ENCODE data around the gene APBB1.
"Not testable (repeated sequence)": the region's sequence is repeated elsewhere in the genome, so short reads cannot be mapped to it uniquely, and the experiment has no call there.

Gene APBB1

DNA sequence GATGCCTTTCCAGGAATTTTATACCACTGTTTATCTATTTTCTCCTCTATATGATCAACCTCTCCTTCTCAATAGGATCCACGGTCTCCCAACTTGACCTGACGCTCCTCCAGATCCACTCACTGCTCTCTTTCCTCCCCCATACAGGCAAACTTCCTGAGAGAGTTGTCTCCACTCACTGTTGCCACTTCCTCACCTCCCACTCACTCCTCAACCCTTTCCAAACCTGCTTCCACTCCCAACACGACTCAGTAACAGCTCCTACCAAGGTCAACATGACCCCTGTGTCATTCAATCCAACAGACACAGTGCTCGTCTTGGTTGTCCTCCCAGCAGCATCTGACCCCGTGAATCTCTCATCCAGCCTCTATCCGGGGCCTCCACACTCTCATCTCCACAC is 3.1 kb downstream of the APBB1 start:
- no peak for DNase-seq

DNA sequence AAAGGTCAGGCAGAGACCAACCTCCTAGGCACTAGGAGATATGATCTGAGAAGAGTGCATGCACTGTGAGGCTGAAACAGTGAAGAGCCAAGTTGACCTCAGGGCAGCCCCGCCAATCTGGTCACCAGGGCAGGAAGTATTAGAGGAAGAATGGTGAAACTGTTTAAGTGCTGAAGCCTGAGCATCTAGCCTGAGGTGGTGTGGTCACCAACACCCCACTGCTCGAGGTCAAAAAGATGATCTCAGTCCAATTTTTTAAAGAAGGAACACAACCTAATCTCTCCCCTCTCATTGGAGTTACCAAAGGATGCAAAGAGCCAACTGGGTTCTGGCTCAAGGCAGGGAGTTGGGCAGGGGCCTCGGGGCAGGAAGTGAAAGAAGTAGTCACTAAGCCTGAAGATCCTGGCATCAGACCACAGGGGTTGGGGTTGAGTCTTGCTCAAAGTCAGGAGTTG is 4.0 kb downstream of the APBB1 start:
- peak; percentile 56 for DNase-seq

DNA sequence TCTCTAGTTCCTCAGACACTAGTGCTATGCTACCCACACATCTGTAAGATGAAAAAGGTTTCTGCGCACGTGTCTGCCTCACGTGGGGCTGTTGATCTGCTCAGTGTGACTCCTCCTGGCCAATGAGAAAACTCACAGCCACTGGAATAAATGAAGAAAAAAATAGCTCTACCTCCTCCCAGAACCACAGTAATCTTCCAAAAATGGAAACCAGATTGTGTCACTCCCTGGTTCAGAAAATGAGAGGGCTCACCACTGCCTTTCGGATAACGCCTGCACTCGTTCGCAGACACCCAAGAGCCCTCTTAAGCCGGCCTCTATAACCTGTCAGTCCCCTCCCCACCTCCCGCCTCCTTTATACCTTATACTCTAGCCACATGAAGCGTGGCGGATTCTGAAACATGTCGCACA is 5.1 kb downstream of the APBB1 start:
- DNase-seq: peak; percentile 82

DNA sequence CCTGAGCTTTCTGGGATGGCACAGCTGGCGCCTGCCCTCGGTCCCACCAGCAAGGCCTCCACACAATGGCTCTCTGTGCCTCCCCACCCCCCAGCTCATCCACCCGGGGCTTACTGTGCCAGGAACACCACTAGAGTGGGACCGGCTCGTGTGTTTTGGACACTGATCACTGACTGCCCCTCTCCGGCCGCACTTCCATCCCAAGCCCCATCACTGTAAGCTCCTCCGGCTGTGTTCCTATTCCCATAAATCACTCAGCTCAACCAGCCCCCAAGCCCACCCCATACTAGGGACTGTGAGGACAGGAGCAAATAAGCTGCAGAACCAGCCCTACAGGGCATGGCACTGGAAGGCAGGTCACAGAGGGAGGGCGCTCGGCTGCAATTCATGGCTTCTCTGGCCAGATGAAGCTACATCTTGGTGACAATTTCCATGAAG is 7.3 kb downstream of the APBB1 start:
- no peak for DNase-seq

DNA sequence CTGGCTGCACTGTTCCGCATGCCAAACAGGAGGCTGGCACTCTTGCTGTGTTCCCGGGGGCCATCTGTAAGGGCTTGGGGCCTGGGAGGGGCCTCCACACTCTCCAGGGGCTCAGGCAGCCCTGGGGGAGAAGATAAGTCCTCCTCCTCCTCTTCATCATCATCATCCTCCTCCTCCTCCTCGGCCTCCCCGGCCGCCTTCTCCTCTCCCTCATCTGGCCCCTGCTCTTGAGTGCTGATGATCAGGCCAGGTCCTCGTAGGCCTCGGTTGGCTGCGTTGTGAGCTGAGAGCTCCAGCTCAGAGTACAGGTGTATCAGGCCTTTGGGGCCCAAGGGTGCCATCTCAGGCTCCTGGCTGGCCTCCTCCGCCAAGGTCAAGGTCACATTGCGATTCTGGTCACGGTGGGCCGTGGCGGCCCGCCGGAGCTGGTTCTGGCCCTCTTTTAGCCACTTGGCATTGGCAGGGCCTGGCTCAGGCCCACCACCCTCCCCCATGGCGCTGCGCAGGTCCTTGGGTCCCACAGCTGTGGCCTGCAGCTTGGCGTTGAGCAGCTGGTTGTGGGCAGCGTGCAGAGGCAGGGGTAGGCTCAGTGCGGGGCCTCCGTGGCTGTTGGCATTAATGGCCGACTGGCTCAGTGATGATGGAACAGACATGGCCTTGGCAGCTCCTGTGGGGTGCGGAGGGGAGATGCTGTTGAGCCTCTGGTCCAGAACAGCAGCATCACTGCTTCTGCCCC is 8.0 kb downstream of the APBB1 start:
- DNase-seq: no peak

DNA sequence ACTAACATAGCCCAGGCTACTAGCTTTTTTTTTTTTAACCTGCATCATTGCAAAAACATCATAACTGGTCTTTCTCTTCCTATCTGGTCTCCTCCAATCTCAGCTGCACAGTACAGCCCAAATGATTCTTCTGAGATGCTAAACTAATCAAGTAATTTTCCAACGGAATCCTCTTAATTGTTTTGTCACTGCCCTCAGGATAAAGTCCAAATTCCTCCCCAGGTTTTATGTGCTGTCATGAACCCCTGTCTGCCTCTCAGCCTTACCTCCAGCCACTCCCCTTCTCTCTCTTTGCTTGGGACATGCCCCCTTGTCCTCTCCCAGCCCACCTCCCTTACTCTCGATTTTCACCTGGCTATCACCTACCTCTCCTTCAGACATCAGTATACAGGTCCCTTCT is 12.5 kb downstream of the APBB1 start:
- no peak for DNase-seq

DNA sequence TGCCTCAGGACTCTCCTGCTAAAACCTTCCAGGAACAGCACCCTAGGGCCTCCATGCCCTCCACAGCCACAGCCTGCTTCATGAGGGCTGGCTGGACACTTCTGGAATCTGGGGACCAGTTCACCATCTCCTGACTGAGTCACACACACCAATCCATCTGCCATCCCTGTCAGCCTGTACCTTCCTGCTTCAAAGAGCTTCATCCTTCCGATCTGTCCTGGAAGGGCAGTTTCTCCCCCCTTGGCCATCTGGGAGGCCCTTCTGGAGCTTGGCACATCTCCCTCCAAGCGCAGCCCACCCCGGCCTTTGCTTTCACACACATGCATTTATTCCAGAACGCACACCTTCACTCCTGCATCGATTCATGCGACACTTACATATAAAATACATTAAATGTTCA is 13.0 kb downstream of the APBB1 start:
- DNase-seq: no peak

DNA sequence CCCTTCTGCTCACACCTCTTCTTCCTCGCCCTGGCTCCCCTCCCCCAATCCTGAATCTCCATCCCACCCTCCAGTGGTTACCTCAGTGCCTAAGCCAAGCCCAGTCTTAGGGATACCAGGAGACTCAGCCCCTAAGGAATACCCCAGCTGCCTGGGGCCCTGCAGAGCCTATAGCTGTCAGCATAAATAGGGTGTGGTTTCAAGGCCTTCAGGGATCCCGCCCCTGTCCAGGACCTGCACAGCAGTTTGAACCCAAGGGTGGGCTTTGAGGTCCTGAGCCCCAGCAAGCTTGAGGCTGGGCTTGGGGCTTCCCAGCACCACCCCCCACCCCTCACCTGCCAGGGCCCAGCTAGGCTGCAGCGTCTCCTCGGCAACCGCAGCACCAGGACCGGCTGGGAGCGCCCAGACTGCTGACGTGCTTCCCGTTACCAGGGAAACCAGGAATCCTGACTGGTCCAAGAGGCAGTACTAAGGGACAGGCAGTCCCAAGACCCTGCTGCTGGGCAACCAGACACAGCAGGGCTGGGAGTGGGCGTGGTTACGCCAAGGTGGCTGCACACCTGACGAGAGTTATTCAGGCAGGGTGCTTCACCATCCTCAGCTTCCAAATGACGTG is 13.7 kb downstream of the APBB1 start:
- DNase-seq: no peak

DNA sequence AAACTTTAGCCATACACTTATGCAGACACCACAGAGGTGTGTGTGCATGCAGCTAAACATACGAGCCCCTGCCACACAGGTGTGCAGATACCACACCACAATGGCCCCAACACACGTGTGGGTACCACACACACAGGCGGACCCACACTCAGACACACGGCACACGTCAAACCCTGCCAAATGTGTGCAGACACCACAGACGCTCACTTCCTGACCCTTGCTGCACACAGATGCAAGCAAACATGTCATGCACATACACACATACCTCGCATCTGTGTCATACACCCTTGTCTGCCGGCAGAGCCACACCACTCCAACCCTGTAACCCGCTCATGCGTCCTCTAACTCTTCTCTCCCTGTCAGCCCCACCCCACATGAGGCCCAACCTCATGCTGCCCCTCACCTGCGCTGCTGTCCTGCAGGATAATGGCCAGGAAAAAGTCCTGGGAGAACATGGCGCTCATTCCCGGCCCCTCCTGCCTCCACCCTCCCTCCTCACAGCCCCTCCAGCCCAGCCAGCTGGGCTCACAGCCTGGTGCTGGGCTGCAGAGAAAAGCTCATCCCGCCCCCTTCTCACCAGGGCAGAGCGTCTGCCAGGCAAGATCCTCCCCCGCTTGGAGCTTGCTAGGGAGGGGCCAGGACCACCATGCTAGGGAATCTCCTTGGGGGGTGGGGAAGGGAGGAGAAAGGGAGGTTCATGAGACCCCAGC is 14.4 kb downstream of the APBB1 start:
- DNase-seq: peak; percentile 31

DNA sequence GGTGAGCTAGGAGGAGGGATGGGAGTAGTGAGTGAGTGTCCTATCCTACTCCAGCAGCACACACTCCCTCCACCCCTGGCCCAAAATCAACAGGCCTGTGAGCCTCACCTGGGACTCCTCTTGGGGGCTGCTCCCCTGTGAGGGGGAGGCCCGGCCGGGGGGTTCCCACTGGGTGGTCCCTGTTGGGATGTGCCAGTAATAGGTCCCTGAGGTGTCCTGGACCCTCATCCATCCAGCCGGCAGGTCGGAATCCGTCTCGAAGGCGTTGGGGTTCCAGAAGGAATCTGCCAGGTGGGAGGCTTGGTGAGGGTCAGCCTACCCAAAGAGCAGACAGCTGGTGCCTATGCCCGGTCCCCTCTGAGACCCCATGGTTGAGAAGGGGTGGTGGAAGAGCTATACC is 15.4 kb downstream of the APBB1 start:
- DNase-seq: no peak

DNA sequence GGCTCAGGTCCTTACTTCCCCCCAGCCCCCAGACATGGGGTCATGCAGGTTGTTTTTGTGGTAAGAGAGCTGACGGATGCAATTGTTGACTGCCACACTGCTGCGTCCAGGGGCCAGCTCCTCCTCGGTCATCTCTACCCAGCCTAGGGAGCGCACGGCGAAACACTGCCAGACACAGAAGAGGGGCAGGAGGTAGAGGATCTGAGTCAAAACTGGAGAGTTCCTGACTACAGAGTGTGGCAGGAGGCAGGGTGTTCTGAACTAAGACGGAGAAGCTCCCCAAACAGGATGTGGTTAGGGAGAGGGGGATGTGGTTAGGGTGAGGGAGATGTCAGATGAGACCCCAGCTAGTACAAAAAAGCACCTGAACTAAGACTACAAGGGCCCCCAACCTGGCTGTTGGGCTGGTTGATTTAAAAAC is 16.3 kb downstream of the APBB1 start:
- peak; percentile 74 for DNase-seq

DNA sequence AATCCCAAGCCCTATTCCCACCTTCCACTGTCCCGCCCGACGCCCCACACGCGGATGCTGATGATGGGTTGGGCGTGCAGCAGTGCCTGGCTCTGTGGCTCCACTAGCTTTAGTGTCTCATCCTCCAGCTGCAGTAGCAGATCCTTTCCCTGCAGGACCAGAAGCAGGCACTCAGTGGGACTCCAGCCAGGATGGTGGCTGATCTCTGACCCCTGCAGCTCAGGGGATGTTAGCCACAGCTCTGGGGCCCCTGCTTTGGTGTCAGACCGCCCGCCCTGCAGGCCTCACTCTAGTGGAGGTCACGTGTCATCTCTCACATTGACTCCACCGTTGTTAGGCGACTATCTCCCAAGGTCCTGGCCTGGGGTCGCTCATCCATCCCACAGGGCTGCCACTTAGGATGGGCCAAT is 16.8 kb downstream of the APBB1 start:
- peak; percentile 27 for DNase-seq

DNA sequence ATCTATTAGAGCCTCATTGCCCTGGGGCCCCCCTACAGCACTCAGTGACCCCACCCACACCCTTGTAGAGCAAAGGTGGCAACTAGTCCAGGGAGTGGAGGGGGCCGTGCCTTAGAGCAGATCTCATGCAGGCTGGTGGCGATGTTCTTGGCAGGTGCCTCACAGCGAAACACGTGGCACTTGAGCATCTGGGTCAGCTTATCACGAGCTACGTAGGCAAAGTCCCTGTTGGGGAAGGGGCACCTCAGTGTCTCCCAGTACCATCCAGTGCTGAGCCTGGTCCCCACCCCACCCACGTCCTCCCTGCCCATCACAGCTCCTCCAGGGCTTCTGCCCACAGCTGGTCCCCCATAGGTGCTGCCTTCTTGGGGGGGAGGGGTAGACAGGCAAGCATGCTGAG is 17.4 kb downstream of the APBB1 start:
- no peak for DNase-seq

DNA sequence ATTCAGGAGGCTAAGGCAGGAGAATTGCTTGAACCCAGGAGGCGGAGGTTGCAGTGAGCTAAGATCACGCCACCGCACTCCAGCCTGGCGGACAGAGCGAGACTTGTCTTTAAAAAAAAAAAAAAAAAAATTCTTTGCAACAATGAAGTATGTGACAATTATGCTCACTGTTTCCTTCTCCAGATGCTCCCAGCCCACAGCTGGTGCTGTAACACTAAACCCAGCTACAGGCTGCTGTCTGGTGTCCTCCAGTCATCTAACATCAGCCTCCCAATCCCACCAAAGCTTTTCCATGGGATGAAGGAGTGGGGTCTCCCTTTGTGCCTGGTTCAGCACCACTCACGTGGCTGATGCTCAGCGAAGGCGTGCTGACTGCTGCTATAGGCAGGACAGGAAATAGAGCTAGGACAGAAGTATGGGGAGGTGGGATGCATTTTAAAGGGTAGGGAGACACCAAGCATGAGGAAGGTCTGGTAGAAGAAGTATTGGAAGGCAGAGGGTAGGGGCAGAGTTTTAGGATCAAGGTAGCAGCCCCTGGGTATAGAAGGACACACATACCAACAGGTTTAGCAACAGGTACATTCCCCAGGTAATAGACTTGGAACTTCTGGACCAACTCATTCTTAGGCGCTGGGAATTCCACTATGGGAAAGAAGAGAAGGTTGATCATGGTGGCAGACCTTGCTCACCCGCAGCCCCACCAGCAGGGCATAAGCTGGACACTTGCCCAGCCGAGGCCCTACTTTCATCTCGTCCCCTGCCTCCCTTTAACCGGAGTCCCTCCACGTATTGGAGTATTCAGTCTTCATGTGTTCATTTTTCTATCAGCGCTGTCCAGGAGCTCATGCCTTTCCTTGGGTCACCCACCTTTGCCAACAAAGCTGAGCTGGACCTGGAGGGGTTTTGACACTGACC is 18.2 kb downstream of the APBB1 start:
- no peak for DNase-seq

DNA sequence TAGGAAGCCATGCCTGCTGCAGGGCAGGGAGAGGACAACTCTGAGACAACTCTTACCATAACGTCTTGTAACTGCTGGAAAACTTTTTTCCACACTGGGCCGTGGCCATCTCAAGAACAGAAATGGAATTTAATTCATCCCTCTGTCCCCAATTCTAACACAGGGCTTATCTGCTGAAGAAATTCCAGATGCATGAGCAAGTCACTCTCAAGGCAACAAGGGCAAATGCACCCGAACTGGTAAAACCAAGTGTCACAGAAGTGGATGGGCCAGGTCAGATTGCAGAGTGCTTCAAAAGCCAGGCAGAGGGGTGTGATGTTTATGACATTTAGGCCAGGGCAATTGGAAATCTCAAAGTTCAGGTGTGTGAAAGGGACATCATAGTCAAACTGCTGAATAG is 21.3 kb downstream of the APBB1 start:
- DNase-seq: no peak

DNA sequence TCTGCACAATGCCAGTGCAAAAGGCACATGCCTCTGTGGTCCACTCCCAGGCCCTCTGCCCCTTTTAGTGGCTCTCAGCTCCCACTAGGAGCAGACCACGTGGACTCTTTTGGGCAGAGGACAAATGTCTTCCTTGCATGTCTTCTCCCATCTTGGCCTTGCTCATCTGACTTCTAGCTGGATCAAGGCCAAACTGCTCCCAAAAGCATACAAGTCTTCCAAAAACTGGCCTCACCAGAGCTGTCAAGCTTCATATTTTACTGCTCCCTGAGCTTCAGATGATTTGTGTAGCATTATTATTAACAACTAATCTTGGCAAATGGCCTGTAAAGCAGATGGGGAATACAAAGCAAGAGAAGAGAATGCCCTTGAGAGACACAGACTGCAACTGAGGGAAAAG is 21.7 kb downstream of the APBB1 start:
- DNase-seq: no peak

DNA sequence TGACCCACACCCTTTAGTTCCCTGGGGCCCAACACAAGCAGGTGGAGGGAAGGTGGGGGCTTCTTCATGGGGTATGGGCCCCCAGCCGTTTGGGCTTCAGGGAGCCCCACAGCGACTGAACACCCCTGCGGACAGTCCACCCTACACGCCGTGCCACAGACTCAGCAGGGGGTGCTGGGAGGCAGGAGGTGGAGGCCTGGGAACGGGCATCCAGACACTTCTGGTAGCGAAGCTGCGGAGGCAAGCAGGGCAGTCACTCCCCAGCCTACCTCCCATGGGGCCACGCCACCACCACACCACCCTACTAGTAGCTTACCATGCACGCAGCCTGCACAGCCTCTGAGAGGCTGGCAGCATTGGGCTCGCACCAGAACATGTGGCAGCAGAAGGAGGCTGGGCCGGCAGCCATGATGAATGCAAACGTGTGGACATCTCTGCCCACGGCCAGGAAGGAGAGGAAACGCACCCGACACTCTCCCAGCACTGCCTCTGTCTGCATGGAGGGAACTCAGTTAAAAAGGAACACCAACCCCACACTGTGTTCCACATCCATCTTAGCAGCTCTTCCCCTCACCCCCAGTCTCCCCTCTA is 23.3 kb downstream of the APBB1 start:
- no peak for DNase-seq

DNA sequence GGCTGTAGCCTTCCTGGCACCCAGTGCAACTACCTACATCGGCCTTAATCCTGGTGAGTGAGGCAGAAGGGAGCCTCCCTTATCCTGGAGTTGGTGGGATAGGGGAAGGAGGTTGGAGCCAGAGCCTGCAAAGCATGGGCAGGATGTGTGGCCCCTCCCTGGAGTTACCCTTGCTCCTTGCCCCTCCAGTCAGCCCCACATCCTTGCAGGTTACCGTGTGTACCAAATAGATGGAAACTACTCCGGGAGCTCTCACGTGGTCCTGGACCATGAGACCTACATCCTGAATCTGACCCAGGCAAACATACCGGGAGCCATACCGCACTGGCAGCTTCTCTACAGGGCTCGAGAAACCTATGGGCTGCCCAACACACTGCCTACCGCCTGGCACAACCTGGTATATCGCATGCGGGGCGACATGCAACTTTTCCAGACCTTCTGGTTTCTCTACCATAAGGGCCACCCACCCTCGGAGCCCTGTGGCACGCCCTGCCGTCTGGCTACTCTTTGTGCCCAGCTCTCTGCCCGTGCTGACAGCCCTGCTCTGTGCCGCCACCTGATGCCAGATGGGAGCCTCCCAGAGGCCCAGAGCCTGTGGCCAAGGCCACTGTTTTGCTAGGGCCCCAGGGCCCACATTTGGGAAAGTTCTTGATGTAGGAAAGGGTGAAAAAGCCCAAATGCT is 24.8 kb downstream of the APBB1 start:
- no peak for DNase-seq

DNA sequence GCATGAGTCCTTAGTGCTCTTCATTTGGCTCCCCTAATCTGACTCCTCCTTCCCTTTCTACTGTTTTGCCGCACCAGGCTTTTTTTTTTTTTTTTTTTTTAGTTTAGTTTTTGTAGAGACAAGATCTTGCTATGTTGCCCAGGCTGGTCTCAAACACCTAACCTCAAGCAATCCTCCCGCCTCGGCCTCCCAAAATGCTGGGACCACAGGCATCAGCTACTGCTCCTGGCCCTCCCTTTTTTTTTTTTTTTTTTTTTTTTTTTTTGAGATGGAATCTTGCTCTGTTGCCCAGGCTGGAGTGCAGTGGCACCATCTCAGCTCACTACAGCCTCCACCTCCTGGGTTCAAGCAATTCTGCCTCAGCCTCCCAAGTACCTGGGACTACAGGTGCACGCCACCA is 26.6 kb downstream of the APBB1 start:
- not testable (repeated sequence) for DNase-seq

DNA sequence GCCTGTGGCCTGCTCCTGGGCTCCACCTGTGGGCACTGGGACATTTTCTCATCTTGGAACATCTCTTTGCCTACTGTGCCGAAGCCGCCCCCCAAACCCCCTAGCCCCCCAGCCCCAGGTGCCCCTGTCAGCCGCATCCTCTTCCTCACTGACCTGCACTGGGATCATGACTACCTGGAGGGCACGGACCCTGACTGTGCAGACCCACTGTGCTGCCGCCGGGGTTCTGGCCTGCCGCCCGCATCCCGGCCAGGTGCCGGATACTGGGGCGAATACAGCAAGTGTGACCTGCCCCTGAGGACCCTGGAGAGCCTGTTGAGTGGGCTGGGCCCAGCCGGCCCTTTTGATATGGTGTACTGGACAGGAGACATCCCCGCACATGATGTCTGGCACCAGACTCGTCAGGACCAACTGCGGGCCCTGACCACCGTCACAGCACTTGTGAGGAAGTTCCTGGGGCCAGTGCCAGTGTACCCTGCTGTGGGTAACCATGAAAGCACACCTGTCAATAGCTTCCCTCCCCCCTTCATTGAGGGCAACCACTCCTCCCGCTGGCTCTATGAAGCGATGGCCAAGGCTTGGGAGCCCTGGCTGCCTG is 27.3 kb downstream of the APBB1 start:
- no peak for DNase-seq

DNA sequence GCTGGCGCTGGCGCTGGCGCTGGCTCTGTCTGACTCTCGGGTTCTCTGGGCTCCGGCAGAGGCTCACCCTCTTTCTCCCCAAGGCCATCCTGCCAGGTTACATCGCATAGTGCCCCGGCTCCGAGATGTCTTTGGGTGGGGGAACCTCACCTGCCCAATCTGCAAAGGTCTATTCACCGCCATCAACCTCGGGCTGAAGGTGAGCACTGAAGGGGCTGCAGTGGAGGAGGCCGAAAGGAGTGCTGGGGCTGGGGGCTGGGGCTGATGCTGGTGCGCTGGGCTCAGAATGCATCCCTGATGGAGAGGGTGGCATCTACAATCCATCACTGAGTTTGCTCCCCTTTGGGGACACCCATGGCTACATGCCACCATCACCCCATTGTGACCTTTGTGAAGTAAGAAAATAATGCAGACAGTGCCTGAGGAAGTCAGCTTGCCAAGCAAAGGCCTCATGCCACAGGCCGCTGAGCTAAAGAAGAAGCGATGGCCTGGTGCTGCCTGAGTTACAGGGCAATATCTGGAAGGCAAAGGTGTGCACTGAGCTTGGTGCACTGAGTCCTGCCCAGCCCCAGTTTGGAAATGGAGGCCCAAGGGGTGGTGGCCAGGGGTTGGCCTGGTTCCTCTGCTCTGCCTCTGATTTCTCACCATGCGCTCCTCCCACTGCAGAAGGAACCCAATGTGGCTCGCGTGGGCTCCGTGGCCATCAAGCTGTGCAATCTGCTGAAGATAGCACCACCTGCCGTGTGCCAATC is 28.0 kb downstream of the APBB1 start:
- DNase-seq: no peak

Data from stimulated activated CD4-positive, alpha-beta T cell treated with anti-CD3 and anti-CD28 coated beads, Interleukin-1b, Interleukin-23, amount 100 ng/mL, for 48 hours (primary cell).